Activated CD4-positive, alpha-beta T cell treated with anti-CD3 and anti-CD28 coated beads for 48 hours (primary cell): ENCODE data around the gene DCP2.
"Not testable (repeated sequence)": the region's sequence is repeated elsewhere in the genome, so short reads cannot be mapped to it uniquely, and the experiment has no call there.

ENCODE experiments used
- DNase-seq: peaks from one replicate; pipeline ENCODE4 v3.0.0-alpha.2; 2020

Gene DCP2

GRCh38 chr5:112976432-112977309 lies at the start of gene DCP2:
Gene DCP2 (plus strand): TSS chr5:112976798. CDS start chr5:112976934, 136 bp downstream.
- peak; percentile 96 for DNase-seq

GRCh38 chr5:112929336-112930081 lies 47.1 kb upstream of the DCP2 start:
- DNase-seq: no peak

- DNase-seq: no peak
Observed at GRCh38 chr5:112930082-112930344, 46.6 kb upstream of the DCP2 start.

- no peak for DNase-seq
Observed at GRCh38 chr5:112931473-112931872, 45.1 kb upstream of the DCP2 start.

- no peak for DNase-seq
Observed at GRCh38 chr5:112933105-112933504, 43.5 kb upstream of the DCP2 start.

- DNase-seq: no peak
Observed at GRCh38 chr5:112933651-112934365, 42.8 kb upstream of the DCP2 start.

- DNase-seq: no peak
Observed at GRCh38 chr5:112934366-112934663, 42.3 kb upstream of the DCP2 start.

- DNase-seq: no peak
Observed at GRCh38 chr5:112935675-112936074, 40.9 kb upstream of the DCP2 start.

GRCh38 chr5:112938286-112938685 lies 38.3 kb upstream of the DCP2 start:
- DNase-seq: no peak

- no peak for DNase-seq
Observed at GRCh38 chr5:112940670-112941069, 35.9 kb upstream of the DCP2 start.

- no peak for DNase-seq
Observed at GRCh38 chr5:112948458-112948857, 28.1 kb upstream of the DCP2 start.

GRCh38 chr5:112951124-112951702 lies 25.4 kb upstream of the DCP2 start:
- peak; percentile 63 for DNase-seq

- no peak for DNase-seq
Observed at GRCh38 chr5:112956606-112957005, 20.0 kb upstream of the DCP2 start.

- no peak for DNase-seq
Observed at GRCh38 chr5:112957036-112957808, 19.4 kb upstream of the DCP2 start.

- peak; percentile 51 for DNase-seq
Observed at GRCh38 chr5:112958093-112959088, 18.2 kb upstream of the DCP2 start.

- DNase-seq: peak; percentile 43
Observed at GRCh38 chr5:112959872-112960271, 16.7 kb upstream of the DCP2 start.

GRCh38 chr5:112960315-112960714 lies 16.3 kb upstream of the DCP2 start:
- no peak for DNase-seq

GRCh38 chr5:112960863-112961504 lies 15.6 kb upstream of the DCP2 start:
- DNase-seq: no peak

GRCh38 chr5:112963374-112963733 lies 13.2 kb upstream of the DCP2 start:
- DNase-seq: not testable (repeated sequence)

GRCh38 chr5:112965733-112966306 lies 10.8 kb upstream of the DCP2 start:
- peak; percentile 45 for DNase-seq
